Panc1 (cell line): ENCODE measurements around the gene VWDE. TPM values are rescaled to one million over a fixed set of nuclear protein-coding genes. Genes with fewer than 3 reads are reported as not detected.

ENCODE experiments used
- ATAC-seq: fragments of 200-7000 bp; cut with Tn5 transposase; 2 replicates; pipeline ENCODE4 v1.9.1; 2020; ENCODE audit warnings: mild to moderate bottlenecking, moderate library complexity
- BruUV-seq: library from RNA; stranded (reverse); fragments of 400-500 nt; replicated peaks from 2 replicates; lab custom pipeline; 2021; lab: Mats Ljungman, UMichigan
- CTCF ChIA-PET: fragments of 300-600 bp; sonication (Branson Sonifier 250); formaldehyde crosslinking; loops from one replicate; lab custom pipeline; 2022; ENCODE audit warnings: antibody characterized with exemption; lab: Charles Lee
- POLR2A ChIA-PET: fragments of 300-600 bp; sonication (Branson Sonifier 250); formaldehyde crosslinking; loops from one replicate; lab custom pipeline; 2022; ENCODE audit warnings: antibody characterized with exemption; lab: Charles Lee
- DNase-seq: peaks from one replicate; pipeline ENCODE4 v3.0.0-alpha.2; 2010; ENCODE audit warnings: low read depth, low spot score
- H3K27ac ChIP-seq: 2 replicates; pipeline ENCODE4 v1.5.1; 2011; ENCODE audit warnings: mild to moderate bottlenecking, low read length, inconsistent platforms
- H3K27me3 ChIP-seq: fragments of 200-500 bp; sonication (Bioruptor generic); 2 replicates; pipeline ENCODE4 v1.6.0; 2014; ENCODE audit warnings: low read length, inconsistent platforms; ENCODE audit not compliant: control insufficient read depth, insufficient read depth
- H3K36me3 ChIP-seq: fragments of 200-500 bp; sonication (Bioruptor generic); 2 replicates; pipeline ENCODE4 v1.5.1; 2014; ENCODE audit warnings: inconsistent platforms, mild to moderate bottlenecking, low read length, moderate library complexity; ENCODE audit not compliant: control insufficient read depth, insufficient read depth
- H3K4me1 ChIP-seq: 2 replicates; pipeline ENCODE4 v1.5.1; 2011; ENCODE audit warnings: inconsistent platforms, mild to moderate bottlenecking, low read length, moderate library complexity; ENCODE audit not compliant: control insufficient read depth, insufficient read depth
- H3K4me3 ChIP-seq, 2 experiments: 2 replicates each; pipeline ENCODE4 v1.5.1; 2011 to 2012; ENCODE audit warnings: low read depth in 2 of 2, low read length in 2 of 2, mild to moderate bottlenecking in 2 of 2, inconsistent platforms in 1 of 2, moderate library complexity in 1 of 2
- H3K9me3 ChIP-seq: fragments of 200-500 bp; sonication (Bioruptor generic); 2 replicates; pipeline ENCODE4 v1.5.1; 2014; ENCODE audit warnings: low read depth, mild to moderate bottlenecking, inconsistent platforms, low read length, moderate library complexity; ENCODE audit not compliant: control insufficient read depth, insufficient read depth
- POLR2AphosphoS5 ChIP-seq: IDR thresholded peaks from 2 replicates; pipeline ENCODE4 v1.6.1; 2012; ENCODE audit warnings: mild to moderate bottlenecking, low read depth, low read length, moderate library complexity
- SIN3A ChIP-seq: IDR thresholded peaks from 2 replicates; pipeline ENCODE4 v1.6.1; 2012; ENCODE audit warnings: low read depth, mild to moderate bottlenecking, low read length, moderate library complexity, borderline replicate concordance; ENCODE audit not compliant: insufficient read depth
- TCF7L2 ChIP-seq: IDR thresholded peaks from 2 replicates; pipeline ENCODE4 v1.6.1; 2011; ENCODE audit warnings: mild to moderate bottlenecking, low read depth, low read length, inconsistent platforms
- in situ Hi-C: cut with HindIII; loops from 2 replicates; pipeline ENCODE4 v1.10.0; 2016; ENCODE audit warnings: low sequenced_read_pairs, low pct_unique_long_range_greater_than_20kb
- intact Hi-C: fragments of 100-400 bp; cut with micrococcal nuclease; formaldehyde crosslinking; loops from one replicate; pipeline ENCODE4 v1.10.0; 2022; ENCODE audit not compliant: unreplicated experiment
- total RNA-seq: library from RNA; stranded (reverse); gene quantifications from one replicate; pipeline ENCODE4 v1.2.1, GENCODE V29; 2021; ENCODE audit not compliant: unreplicated experiment
- TF ChIP-seq, protein P1 (sequence below): fragments of 450-650 bp; IDR thresholded peaks from 2 replicates; pipeline ENCODE4 v1.5.1; 2017; ENCODE audit warnings: mild to moderate bottlenecking
- TF ChIP-seq, protein P2 (sequence below), 2 experiments: IDR thresholded peaks; 2 replicates each; pipeline ENCODE4 v1.6.1; 2011 to 2012; ENCODE audit warnings: low read depth in 2 of 2, control low read depth in 1 of 2, low read length in 1 of 2, mild to moderate bottlenecking in 1 of 2, moderate library complexity in 1 of 2; ENCODE audit not compliant: insufficient read depth in 1 of 2

Gene VWDE
- total RNA-seq, 1 experiment from 2014 or later, result 8.5 TPM

DNA sequence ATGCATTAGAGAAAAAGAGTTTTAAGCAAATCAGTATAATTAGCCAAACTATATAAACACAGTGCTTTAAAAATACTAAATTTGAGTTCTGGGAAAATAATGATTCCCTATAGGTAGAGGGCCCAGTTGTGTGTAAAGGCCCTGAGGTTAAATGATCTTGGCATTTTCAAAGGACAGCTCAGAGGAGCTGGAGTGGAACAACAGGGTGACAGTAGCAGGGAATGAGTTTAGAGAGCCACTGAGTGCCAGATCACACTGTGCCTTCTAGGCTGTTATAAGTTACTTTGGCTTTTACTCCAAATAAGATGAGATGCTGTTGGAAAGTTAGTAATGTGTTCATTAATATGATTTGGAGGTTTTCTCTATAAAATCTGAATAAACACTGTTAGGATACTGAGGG lies 34.6 kb downstream of the VWDE start:
- TF ChIP-seq, protein P1, sequence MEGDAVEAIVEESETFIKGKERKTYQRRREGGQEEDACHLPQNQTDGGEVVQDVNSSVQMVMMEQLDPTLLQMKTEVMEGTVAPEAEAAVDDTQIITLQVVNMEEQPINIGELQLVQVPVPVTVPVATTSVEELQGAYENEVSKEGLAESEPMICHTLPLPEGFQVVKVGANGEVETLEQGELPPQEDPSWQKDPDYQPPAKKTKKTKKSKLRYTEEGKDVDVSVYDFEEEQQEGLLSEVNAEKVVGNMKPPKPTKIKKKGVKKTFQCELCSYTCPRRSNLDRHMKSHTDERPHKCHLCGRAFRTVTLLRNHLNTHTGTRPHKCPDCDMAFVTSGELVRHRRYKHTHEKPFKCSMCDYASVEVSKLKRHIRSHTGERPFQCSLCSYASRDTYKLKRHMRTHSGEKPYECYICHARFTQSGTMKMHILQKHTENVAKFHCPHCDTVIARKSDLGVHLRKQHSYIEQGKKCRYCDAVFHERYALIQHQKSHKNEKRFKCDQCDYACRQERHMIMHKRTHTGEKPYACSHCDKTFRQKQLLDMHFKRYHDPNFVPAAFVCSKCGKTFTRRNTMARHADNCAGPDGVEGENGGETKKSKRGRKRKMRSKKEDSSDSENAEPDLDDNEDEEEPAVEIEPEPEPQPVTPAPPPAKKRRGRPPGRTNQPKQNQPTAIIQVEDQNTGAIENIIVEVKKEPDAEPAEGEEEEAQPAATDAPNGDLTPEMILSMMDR, result no peak
- no TSS peak for BruUV-seq
- ATAC-seq (no peak), DNase-seq (no peak)
- intact Hi-C loops (no loop called here), in situ Hi-C loops (no loop called here)
- Histone ChIP-seq H3K27ac (no peak overlapping the region), H3K4me3 (no peak overlapping the region), H3K9me3 (no peaks in the 10 kb centered on the region), H3K36me3 (no peaks in the 10 kb centered on the region; the same call in 1 of the 2 replicates), H3K27me3 (no peaks in the 10 kb centered on the region), H3K4me1 (no peaks in the 10 kb centered on the region)
- CTCF ChIA-PET, result no interaction called here
- POLR2A ChIA-PET, result no interaction called here

DNA sequence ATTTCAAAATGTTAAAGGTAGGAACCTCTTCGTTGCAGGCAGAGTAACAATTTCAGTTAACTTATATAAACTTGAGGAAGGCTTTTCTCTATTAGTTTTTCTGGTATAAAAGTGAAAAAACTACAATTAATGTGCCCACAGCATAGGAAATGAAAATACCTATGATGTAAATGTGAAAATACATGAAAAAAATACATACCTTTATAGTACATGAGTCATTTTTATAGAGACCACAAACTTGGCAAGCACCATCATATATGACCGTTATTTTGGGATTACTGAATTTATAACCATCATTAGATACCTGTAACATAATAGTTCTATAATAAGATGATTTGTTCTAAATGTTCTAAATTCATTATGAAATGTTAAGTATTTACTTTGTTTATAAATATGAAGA lies 42.7 kb downstream of the VWDE start:
- POLR2A ChIA-PET, result no interaction called here

DNA sequence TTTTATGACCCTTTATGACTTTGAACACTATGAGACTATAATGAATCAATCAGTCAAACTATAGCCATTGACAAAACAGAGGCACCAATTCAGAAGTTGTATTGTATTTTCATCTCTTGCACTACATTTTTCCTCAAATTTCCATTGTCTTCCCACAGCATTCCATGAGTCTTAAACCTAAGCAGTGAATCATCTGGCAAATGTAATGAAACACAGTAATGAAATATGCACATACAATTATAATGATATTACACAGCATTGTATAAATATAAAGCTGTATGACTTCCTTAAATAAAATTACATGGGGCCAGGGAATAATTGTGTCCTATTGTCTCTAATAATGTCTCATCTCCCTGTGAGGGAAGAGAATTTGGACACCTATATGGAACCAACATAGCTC lies 45.0 kb downstream of the VWDE start:
- Histone ChIP-seq H3K4me1 (no peaks in the 10 kb centered on the region), H3K27me3 (no peaks in the 10 kb centered on the region), H3K36me3 (0 out of 2 replicates have a peak, but pooled peaks cover 2% of the 10 kb centered on the region), H3K27ac (no peak overlapping the region), H3K4me3 (no peak overlapping the region), H3K9me3 (no peaks in the 10 kb centered on the region)
- no TSS peak for BruUV-seq
- DNase-seq (no peak), ATAC-seq (no peak)
- no peak for TF ChIP-seq TCF7L2
- TF ChIP-seq, protein P1, result no peak
- no peak for TF ChIP-seq POLR2AphosphoS5
- TF ChIP-seq, protein P2, sequence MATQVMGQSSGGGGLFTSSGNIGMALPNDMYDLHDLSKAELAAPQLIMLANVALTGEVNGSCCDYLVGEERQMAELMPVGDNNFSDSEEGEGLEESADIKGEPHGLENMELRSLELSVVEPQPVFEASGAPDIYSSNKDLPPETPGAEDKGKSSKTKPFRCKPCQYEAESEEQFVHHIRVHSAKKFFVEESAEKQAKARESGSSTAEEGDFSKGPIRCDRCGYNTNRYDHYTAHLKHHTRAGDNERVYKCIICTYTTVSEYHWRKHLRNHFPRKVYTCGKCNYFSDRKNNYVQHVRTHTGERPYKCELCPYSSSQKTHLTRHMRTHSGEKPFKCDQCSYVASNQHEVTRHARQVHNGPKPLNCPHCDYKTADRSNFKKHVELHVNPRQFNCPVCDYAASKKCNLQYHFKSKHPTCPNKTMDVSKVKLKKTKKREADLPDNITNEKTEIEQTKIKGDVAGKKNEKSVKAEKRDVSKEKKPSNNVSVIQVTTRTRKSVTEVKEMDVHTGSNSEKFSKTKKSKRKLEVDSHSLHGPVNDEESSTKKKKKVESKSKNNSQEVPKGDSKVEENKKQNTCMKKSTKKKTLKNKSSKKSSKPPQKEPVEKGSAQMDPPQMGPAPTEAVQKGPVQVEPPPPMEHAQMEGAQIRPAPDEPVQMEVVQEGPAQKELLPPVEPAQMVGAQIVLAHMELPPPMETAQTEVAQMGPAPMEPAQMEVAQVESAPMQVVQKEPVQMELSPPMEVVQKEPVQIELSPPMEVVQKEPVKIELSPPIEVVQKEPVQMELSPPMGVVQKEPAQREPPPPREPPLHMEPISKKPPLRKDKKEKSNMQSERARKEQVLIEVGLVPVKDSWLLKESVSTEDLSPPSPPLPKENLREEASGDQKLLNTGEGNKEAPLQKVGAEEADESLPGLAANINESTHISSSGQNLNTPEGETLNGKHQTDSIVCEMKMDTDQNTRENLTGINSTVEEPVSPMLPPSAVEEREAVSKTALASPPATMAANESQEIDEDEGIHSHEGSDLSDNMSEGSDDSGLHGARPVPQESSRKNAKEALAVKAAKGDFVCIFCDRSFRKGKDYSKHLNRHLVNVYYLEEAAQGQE (IDR thresholded peaks at IDR 0.05; ENCODE audit: insufficient read depth in 1 of 2, low read depth in 2 of 2, low read length in 1 of 2), result no peak
- TF ChIP-seq SIN3A, result no peak
- intact Hi-C loops (no loop called here), in situ Hi-C loops (no loop called here)
- ChIA-PET POLR2A (no interaction called here), CTCF (no interaction called here)

More for the DNA sequence above, 42.7 kb downstream of the VWDE start:
- Histone ChIP-seq H3K36me3 (0 out of 2 replicates have a peak, but pooled peaks cover 2% of the 10 kb centered on the region), H3K4me1 (no peaks in the 10 kb centered on the region), H3K4me3 (no peak overlapping the region), H3K27me3 (no peaks in the 10 kb centered on the region), H3K9me3 (no peaks in the 10 kb centered on the region), H3K27ac (no peak overlapping the region)
- in situ Hi-C loops (no loop called here), intact Hi-C loops (no loop called here)
- CTCF ChIA-PET, result no interaction called here
- ATAC-seq (no peak), DNase-seq (no peak)
- no peak for TF ChIP-seq POLR2AphosphoS5
- BruUV-seq, result no TSS peak
